Activated CD4-positive, alpha-beta T cell treated with anti-CD3 and anti-CD28 coated beads, Interleukin-10, Interleukin-2, amounts not matched to agents 100 ng/mL and 50 ng/mL, durations not matched to agents 16 hours and 8 hours (primary cell): ENCODE data around the gene GRB14.
"Not testable (repeated sequence)": the region's sequence is repeated elsewhere in the genome, so short reads cannot be mapped to it uniquely, and the experiment has no call there.

ENCODE experiments used
- DNase-seq: peaks from one replicate; pipeline ENCODE4 v3.0.0-alpha.2; 2020

The GRB14 gene

DNA sequence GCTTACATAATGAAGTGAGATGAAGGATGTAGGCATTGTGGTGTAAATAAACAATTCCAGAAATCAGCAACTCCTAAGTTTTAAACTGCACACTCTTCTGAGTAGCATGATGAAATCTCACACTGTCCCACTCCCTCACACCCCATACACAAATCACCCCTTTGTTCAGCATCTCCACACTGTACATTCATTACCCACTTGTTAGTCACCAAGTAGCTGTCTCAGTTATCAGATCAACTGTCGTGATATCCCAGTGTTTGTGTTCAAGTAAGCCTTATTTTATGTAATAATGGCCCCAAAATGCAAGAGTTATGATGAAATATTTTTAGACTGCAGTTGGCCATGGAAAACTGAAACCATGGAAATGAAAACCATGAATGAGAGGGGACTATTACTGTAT is 135.7 kb downstream of the GRB14 start:
- no peak for DNase-seq

DNA sequence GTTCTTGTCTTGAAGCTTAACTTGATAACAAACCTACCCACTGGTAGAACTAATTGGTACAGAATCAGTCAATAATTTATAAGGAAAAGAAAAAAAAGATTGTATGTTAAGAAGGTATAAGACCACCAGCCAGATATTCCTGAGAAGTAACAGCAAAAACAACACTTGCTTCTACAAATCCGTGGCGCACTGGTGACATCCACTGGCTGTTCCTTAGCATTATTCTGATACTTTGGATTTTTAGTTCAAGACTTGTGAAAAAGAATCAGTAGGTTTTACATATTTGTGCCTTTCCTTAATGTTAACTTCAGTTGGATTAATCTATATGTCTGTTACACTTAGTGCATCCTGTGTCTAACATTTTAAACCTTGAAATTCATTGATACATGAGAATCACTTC is 141.8 kb downstream of the GRB14 start:
- DNase-seq = no peak

DNA sequence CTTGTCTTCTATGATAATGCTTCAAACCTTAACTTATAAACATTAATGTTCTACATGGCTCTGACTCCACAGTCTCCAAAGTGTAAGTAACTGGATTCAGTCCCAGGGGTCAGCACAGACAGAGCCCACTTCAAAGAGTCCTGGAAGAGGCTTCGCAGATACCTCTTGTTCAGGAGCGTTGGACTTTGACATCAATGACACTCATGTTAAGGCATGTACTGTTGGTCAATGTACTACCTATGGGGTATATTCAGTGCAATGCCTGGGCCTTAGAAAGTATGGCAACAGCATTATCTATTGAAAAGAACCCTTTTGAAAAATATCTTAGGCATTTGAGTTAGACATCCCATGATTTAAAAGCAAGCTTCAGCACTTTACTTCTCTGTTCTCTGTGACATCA is 143.1 kb downstream of the GRB14 start:
- DNase-seq = no peak

DNA sequence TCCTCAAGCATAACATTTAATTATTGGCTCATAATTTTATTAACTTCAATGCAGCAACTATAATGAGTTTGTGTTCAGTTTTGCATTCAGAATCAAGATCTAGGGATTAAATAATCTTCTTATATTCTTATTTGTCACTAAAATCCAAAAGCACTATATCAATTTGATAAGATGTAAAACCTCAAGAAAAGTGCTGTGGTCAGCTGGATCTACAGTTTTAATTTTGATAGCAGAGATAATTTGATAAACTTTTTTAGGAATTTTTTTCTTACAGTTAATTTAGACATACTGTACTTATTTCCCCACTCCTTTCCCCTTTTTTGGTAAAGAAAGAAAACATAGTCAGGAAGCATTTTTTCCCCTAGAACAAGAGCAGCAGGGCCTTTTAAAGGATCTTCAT is 146.4 kb downstream of the GRB14 start:
- no peak for DNase-seq

DNA sequence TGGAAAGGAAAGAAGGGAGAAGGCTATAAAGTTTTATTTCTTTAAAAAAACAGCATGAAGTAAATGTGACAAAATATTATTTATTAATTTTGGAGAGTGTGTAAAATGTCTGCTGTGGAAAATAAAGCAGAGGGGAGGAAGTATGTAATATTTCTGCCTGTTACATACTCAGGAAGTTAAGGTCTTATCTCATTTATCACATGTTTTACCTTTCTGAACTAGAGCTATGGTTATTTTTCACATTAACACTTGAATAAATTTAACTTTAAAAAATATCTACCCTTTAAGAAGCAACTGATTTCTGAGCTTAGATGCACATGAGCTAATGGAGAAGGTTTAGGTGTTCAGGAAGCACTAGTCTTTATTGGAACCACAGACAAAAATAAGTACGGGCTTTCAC is 148.3 kb downstream of the GRB14 start:
- DNase-seq = no peak

DNA sequence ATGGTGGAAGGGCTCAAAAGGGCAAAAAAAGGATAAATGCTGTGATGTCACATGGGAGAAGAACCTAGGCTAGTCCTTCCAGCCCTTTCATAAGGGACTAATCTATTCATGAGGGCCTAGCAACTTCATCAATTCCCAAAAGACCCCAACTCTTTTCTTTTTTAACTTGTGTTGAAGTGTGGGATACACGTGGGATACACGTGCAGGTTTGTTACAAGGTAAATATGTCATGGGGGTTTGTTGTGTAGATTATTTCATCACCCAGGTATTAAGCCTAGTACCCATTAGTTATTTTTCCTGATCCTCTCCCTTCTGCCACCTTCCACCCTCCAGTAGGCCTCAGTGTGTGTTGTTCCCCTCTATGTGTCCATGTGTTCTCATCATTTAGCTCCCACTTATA is 156.2 kb downstream of the GRB14 start:
- DNase-seq = not testable (repeated sequence)

DNA sequence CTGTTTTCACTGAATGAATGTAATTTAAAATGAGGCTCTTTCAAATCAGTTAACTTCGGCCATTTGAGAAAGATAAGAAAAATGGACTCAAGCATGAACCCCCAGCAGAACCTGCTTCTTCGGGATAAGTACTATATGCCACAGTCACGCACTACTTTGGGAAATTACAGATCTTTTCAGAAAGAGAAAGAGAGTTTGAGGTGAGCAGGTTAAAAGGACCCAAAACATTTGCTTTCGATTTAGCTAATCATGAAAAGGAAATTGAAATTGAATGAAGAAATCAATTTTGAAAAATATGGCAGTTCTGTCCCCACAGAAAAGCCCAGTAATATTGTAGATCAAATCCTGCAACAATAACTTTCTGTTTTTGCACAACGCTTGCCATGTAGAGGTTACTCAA is 156.9 kb downstream of the GRB14 start:
- DNase-seq = no peak

DNA sequence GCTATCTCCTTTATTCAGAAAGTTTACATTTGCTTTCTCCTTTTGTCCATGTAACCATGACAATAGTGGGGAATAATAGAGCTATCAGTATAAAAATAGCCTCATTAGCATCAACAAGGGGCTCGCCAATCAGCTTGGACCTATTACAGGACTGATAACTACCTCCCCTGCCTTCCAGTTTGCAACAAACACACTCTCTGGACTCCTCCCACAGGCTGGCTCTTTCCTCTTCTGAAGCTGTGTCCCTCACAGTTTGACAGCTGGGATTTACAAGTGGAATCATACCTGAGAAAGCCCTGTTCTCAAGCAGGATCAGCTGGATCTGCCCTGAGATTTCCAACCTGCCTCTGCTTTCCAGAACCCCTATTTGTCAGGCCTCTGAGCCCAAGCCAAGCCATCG is 162.5 kb downstream of the GRB14 start:
- no peak for DNase-seq

DNA sequence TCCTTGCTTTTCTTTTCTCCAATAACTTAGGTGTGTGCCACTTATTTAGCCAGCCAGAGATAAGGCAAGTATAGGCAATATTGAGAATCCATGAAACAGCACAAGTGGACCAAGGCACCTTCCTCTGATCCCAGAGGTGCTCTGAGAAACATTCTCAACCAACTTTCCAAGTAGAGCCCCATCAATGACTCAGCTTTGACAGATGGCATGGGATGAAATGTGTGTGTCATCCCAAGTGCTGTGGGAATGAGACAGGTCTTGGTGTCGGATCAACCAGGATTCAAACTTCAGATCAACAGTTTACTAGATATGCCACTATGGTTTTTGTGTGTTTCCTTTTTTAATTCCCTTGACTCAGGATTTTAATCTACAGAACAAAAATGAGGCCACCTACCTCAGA is 164.0 kb downstream of the GRB14 start:
- DNase-seq = no peak

DNA sequence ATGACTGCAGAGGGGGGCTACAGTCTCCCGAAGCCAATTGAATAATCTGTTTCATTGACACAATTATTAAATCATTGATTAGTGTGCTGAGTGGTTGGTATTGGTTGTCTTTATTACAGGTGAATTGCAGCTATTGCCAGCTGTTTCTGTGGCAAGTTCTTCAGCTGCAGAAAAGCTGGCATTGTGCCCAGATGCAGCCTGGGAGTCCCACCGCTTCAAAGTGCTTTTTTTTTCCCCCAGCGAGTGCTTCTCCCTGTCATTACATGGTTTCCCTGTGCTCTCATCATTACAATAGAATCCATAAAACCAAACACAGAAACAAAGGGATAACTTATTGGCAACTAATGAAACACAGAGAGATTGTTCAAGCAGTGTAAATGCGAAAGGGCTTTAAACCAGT is 164.7 kb downstream of the GRB14 start:
- DNase-seq = no peak

DNA sequence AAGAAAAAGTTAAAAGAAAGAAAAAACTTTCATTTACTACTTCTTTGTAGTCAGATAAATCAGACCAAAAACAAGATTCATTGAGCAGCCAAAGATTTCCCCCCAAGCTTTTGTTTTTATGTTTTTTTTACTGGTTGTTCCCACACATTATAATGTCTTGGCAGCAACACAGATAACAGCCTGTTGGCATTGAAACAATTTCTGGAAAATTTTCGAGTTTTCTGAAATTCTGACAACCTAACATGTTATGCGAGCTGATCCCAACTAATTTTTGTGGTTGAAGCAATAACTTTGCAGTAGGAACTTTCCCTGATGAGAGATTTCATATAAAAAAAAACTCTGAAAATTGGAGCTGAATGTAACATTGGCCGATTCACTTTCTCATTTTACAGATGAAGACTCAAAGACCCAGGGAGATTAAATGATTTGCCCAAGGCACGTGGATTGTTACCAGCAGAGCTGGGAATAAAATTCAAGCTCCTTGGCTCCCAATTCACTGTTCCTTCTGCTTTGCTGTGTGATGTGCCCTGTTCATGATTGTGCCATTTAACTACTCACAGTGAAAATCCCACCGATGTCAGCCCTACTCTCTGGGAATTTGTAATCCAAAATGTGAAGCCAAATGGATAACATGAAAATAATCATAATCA is 167.5 kb downstream of the GRB14 start:
- no peak for DNase-seq

DNA sequence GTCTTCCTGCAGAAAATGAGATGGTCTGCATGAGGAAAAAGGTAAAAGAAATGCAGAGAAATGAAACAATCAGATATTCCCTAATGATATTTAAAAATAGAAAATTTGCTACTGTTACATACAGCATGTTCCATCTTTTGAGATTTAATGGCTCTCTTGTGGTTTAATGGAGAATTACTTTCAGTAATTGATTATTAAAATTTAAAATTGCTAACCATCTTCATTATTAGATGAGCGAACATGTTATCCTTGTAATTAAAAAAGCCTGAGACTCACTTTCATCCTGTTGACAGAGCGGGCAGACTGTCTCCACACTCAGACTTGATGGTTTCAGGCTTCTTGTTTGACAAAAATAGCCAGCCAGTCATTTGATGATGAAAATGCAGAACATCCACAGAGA is 171.0 kb downstream of the GRB14 start:
- DNase-seq = no peak

DNA sequence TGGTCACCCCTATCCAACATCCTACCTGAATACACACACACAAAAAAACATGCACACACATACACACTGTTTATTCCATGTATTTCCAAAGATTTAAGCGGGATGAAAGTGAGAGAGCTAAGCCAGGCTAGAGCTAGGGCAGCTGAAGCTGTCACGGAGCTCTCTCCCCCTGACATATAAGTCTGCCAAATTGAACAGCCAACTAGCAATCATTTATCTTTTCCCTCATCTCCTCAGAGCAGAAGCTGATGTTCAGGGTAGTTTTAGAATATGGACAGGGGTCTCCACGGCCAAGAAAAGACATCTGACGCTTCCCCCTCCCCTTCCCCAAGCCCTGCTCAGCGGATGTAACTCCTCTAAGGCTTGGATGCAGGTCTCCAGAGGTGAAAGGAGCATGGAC is 171.6 kb downstream of the GRB14 start:
- DNase-seq = no peak

DNA sequence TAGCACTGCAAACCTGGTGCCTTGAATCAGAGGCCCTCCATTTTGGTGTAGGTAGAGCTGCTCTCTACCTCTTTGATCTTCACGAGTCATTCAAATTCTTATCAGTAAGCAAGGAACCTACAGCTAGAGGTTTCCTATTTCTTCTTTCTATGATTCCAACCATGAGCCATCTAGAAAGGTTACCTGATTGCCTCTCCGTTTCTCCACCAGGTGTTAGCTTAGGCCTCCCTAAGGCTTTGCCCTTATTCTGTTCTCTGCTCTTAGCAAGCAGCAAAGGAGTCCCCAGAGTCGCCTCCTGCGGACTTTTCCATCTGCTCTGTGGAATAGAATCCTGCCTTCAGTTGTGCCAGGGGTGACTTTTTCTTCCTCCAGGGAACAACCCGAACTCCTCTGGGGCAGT is 173.6 kb downstream of the GRB14 start:
- DNase-seq = no peak
